ENCODE measurements around the gene KRTAP5-8.
"Not testable (repeated sequence)": the region's sequence is repeated elsewhere in the genome, so short reads cannot be mapped to it uniquely, and the experiment has no call there.

KRTAP5-8 gene

DNA sequence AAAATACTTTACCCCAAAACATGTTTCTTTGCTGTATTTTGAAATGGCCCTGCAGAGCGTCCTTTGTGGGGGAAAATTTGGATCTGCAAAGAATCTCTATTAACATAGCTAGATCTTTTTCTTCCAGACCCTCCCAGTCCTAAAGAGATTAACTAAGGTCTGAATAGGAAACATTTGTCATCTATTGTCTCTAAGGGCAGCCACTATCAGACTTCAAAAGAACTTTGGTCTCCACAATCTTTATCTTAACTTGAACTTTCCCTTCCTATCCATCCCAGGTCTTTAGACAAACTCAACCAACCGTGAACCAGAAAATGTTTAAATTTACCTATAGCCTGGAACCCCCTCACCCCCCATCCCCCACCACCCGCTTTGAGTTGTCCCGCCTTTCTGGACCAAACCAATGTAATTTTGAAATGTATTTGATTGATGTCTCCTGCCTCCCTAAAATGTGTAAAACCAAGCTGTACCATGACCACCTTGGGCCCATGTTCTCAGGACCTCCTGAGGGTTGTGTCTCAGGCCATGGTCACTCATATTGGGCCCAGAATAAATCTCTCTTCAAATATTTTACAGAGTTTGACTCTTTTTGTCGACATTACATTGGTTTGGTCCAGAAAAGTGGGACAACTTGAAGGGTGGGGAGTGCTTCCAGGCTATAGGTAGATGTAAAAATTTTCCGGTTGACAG lies 6.8 kb downstream of the KRTAP5-8 start:
- no peak for DNase-seq

DNA sequence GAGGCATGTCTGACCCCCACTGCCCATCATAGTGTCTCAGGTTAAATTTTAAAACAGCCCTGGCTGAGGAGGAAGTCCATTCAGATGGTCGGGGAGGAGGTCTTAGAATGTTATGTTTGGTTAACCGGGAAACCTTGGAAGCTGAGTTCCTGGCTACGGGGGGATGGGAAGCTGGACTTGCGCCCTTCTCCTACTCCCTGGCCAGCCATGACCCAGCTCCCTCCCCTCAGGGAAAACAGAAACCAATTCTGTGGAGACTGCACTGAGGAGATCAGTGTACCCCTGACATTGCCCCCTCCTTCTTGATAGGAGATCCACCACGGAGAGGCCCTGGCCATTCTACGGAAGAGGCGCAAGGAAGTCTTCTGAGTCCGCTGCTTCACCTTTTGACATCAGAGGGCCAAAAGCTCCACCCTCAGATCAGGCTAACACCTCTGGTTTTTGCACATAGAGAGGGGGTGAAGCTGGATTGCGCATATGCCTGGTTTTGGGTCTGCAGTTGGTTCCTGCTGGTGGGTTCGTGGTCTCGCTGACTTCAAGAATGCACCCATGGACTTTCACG lies 7.7 kb downstream of the KRTAP5-8 start:
- DNase-seq: no peak

DNA sequence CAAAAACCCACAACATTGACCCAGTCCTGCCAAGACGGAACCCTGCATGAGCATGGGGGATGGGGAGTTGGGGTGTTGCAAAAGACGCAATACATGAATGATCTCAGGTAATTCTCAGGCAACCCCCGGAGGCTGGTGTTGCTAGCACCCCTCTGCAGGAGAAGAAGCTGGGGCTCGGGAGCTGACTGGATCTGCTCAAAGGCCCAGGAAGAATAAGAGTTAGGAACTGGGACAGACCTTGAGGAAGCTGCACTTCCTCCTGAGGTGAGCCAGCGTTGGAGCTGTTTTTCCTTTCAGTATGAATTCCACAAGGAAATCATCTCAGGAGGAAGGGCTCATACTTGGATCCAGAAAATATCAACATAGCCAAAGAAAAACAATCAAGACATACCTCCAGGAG lies 10.3 kb downstream of the KRTAP5-8 start, which contains the start of gene KRTAP5-9:
Gene KRTAP5-9, plus strand, starts transcription at position 301 of the 400 bp plus-strand sequence. CDS start 238 bp downstream, outside the sequence.
- no peak for DNase-seq

DNA sequence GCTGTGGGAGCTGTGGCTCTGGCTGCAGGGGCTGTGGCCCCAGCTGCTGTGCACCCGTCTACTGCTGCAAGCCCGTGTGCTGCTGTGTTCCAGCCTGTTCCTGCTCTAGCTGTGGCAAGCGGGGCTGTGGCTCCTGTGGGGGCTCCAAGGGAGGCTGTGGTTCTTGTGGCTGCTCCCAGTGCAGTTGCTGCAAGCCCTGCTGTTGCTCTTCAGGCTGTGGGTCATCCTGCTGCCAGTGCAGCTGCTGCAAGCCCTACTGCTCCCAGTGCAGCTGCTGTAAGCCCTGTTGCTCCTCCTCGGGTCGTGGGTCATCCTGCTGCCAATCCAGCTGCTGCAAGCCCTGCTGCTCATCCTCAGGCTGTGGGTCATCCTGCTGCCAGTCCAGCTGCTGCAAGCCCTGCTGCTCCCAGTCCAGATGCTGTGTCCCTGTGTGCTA lies 10.9 kb downstream of the KRTAP5-8 start:
- DNase-seq: no peak

DNA sequence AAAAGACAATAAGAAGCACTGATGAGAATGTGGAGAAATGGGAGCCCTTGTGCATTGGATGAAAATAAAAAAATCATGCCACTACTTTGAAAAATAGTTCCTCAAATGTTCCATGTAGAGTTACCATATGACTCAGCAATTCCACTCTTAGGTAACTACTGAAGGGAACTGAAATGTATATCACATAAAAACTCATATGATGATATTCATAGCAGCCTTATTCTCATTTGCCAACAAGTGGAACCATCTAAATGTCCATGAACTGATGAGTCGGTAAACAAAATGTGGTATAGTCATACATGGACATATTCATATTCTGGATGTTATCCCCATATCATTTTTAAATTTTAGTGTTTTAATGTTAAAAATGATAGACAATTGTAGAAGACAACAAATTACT lies 13.9 kb downstream of the KRTAP5-8 start:
- no peak for DNase-seq

DNA sequence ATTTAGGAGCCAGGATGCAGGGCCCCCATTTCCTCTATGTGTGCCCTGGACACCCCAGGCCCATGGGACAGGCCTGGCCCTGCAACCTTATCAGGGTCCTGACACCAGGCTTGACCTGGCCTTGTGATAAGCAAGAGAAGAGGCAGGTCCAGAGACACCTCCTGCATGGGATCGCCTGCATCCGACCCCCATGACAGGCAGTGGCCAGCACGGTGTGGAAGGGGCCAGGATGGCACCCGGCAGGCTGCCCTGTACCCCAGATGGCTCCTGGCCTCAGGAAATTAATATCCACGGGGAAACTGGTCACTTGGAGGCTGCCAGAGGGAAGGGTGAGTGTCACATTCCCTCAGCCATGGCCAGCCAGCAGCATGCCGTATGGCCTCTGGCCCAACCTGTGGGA lies 17.2 kb downstream of the KRTAP5-8 start:
- DNase-seq: no peak

DNA sequence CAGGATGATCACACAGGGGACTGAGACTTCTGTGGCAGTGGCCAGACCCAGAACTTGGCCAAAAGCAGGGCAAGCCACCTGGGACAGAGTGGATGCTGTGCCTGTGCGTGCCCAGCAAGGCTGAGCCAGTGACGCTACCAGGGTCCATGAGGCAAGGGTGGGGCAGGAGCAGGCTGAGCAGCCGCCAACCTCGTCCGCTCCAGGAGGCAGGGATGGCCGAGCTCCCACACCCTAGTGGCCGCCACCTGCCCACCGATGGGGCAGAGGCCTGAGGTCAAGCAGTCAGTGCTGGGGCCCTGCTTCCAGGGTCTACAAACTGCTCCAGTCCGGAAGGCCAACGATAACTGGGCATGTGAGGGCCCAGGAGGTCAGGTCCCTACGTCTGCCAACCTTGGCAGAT lies 17.7 kb downstream of the KRTAP5-8 start:
- no peak for DNase-seq

DNA sequence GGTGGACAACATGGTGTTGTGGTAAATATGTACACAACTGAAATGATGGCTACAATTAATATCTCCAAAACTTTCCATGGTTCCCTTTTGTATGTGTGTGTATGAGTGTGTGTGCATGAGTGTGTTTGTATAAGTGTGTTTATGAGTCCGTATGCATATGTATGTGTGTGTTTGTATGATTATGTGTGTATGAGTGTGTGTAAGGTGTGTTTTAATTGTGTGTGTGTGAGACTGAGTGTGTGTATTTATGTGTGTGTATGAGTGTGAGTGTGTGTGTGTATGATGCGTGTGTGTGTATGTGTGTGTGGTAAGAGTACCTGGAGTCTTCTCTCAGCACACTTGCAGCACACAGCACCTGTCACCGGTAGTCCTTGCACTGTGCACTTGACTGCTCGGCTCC lies 18.2 kb downstream of the KRTAP5-8 start:
- DNase-seq: no peak

DNA sequence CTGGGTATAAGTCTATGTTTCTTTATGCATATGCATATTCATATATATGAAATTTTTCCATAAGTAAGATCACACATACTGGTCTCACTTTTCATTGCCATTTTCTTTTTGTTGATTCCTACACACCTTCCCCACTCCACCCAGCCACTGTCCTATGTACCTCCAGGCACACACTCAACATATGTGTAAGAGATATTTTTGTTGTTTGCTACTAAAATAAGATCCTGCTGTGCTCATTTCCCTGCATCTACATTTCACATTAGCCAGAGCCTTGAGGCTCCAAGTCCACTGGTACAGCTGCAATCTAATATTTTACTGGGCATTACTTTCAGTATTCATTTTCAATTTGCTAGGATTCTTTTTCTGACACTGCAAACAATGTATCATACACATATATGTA lies 19.4 kb downstream of the KRTAP5-8 start:
- no peak for DNase-seq

DNA sequence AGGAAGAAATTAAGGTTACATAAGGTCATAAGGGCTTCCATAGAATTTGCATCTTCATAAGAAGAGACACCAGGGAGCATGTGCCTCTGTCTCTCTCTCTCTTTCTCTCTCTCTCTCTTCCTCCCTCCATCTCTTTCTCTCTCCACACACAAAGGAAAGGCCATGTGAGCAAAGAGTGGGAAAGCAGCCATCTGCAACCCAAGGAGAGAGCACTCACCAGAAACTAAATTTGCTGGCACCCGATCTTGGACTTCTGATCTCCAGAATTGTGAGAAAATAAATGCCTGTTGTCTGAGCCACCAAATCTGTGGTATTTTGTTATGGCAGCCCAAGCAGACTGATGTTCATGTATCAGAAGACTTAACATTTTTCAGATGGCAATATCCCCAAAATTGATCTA lies 21.2 kb downstream of the KRTAP5-8 start:
- DNase-seq: no peak

DNA sequence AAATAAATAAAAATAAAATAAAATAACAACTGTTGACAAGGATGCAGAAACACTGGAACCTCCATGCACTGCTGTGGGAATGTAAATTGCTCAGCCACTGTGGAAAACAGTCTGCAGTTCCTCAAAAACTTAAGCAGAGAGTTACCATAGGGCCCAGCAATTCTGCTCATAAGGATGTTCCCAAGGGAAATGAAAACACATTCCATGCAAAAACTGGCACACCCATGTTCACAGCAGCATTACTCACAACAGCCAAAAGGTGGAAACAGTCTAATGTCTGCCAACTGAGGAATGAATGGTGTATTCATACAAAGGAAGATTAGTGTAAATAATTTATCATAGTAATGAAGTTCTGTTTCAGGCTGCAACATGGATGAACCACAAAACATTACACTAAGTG lies 24.3 kb downstream of the KRTAP5-8 start:
- peak; percentile 9 for DNase-seq

DNA sequence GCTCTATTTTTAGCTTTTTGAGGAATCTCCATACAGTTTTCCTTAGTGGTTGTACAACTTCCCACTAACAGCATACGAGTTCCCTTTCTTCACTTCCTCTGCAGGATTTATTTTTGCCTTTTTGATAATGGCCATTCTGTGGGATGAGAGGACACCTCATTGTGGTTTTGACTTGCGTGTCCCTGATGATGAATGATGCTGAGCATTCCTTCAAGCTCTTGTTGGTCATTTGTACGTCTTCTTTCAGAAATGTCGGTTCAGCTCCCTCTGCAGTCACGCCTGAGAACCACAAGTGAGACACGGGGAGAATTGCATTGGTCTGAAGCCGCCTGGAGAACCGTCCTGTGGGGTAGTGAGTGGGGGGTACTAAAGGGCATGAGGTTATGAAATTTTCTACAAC lies 25.6 kb downstream of the KRTAP5-8 start:
- DNase-seq: peak; percentile 28

DNA sequence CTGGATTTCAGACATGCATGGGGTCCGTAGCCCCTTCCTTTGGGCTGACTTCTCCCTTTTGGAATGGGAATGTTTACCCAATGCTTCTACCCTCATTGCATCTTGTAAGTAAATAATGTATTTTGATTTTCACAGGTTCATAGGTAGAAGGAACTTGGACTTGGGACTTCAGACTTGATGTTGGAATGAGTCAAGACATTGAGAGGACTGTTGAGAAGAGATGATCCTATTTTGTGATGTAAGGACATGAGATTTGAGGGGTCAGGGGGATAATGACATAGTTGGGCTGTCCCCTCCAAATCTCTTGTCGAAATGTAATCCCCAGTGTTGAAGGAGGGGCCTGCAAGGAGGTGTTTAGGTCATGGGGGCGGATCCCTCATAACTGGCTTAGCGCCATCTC lies 26.6 kb downstream of the KRTAP5-8 start:
- DNase-seq: no peak

DNA sequence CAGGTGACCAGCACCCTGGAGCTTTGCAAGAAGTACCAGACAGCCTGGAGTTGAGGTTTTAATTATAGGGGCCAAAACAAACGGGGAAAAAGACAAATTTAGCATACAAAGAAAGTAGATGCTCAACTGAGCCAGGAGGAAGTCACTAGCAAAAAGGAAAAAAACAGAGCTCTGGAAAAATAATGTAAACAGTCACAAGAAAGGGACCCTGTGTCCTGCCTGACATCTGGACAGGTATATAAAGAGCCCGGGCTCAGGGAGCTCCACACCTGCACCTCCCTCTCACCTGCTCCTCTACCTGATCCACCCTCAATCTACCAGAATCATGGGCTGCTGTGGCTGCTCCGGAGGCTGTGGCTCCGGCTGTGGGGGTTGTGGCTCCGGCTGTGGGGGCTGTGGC lies 27.4 kb downstream of the KRTAP5-8 start, which contains the start of gene KRTAP5-10:
Gene KRTAP5-10, plus strand, starts transcription at position 301 of the 400 bp plus-strand sequence. Its CDS starts 25 bp downstream, at position 326.
- DNase-seq: no peak

DNA sequence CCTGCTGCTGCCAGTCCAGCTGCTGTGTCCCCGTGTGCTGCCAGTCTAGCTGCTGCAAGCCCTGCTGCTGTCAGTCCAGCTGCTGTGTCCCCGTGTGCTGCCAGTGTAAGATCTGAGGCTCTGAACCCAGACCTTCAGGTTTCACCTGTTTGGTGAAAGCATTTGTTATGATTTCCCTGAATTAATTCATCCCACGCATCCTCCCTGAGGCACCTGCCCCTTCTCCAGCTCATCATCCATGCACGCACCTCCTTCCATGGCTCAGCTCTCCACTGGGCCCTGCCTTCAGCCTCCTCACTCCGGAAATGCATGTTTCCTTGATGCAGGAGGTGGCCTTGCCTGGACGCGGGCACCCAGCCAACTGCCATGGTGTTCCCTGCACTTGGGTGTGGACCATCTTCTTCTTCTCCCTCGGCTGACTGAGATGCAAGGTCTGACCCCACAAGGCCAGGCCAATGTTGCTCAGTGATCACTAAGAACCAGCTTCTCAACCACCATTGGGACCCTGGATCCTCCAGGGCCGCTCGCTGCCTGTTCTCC lies 28.3 kb downstream of the KRTAP5-8 start:
- no peak for DNase-seq

DNA sequence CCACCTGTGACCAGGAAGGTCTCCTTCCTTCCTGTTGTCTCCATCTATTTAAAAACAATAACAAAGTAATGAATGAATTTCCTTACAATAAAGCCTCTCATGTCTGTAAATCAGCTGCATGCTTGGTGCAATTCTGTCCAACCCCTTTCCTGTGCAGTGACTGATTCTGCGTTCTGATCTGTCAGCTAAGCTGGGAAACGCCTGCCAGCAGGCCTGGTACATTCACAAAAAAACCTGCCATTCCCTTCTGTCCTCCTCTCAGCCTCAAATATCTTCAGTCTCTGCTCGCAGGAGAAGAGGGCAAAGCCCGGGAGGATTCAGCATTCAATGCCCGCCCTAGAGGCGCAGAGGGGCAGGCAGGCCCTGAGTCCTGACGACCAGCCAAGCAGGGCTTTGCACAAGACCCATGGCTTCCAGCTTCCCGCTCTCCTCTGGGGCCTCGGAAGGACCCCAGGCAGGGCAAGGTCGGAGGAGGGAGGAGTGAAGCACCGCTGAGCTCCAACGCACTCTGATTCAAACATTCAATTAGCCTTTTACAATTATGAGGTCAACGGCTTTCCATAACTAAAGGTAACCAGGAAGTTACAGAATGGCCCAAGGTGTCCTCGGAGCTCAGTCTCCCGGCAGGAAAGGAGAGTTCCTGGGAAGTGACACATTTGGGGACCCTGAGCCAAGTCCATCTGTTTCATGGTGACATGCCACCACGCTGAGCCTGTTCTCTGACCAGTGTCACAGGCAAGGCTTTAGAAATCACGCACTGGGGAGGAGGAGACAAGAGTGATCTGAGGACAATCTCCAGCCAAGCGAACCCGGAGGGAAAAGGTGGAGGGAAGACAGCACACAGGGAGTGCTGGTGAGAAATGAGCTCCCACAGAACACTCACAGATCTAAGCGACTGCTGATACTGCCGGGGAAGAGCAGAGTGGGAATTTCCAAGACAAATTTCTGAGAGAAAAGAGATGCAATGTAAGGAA lies 29.1 kb downstream of the KRTAP5-8 start:
- DNase-seq: not testable (repeated sequence)

DNA sequence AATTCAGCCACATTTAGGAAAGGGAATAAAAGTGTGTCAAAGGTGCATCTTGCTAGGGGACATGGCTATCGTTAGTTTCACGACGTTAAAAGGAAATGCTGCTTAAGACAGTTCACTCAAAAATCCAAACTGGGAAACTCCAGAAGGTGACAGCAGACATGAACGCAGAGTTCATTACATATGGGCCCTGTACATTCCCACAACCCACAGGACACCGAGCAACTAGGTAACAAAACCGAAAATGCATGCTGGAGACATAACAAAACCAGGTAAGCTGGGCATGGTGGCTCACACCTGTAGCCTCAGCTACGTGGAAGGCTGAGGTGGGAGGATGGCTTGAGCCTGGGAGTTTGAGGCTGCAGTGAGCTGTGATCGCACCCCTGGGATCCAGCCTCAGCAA lies 29.8 kb downstream of the KRTAP5-8 start:
- DNase-seq: not testable (repeated sequence)

DNA sequence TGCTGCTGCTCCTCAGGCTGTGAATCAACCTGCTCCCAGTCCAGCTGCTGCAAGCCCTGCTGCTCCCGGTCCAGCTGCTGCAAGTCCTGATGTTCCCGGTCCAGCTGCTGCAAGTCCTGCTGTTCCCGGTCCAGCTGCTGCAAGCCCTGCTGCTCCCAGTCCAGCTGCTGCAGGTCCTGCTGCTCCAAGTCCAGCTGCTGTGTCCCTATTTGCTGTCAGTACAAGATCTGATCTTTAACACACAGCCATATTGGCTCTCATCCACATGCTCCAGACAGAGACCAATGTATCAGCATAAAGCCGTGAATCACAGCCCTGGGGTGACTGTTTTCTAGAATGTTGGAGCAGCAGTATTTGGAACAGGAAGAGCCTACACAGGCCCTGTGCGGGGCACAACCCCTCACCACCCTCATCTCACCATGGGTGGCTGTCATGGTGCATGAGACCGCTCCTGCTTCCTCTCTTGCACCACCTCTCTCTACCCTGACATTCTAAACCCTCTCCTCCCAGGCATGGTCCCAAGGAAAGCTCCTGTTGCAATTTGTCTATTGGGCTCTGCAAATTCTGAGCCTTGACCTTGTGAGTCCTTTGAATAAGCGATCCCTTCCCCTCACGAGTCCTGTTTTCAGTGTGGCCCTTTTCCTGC lies 31.0 kb downstream of the KRTAP5-8 start:
- DNase-seq: no peak

DNA sequence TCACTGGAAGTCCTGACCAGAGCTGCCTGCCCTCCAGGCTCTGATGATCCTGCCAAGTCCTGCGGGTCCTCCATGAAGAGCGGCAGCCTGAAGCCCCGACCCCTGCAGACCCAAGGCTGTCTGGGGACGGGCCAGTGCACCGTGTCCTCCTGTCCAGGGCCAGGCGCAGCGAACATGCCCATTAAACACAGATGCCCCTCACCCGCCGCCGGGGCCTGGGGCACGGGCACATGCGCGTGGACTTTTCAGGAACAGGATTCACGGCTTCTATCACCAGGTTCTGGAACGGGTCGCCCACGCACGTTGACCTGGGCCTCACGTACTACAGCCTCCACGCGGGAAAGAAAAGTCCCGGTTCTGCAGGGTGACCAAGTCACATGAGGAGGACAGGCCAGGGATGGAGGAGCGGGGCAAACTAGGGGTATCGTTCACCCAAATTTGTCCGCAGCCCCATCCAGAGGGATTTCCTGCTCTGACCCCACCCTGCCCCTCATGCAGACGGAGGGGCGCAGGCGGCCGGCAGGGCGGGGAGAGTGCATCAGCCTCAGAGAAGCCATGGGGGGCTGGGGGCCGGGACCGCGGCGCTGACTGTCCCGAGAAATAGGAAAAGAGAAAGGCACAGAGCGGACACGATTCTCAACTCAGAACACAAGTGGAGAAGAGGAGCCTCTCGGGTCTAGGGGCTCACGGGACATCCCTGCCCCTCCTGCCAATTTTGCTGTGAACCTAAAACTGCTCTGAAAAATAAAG lies 33.5 kb downstream of the KRTAP5-8 start:
- not testable (repeated sequence) for DNase-seq

DNA sequence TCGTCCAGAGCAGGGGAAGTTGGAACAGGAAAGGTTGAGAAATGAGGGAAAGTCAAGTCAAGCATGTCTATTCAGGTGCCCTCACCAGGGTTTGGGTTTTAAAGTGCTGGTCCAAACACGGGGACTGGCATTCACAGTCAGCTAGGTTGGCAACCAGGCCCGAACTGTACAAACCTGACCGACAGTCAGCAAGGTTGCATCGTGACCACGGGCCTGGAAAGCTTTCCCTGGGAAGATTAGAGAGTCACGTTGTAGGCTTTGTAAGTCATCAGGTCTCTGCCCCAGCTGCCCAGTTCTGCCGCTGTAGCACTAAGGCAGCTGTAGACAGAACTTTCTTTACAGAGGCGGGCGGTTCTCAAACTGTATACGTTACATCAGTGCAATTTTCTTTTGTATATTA lies 35.0 kb downstream of the KRTAP5-8 start:
- DNase-seq: no peak

DNA sequence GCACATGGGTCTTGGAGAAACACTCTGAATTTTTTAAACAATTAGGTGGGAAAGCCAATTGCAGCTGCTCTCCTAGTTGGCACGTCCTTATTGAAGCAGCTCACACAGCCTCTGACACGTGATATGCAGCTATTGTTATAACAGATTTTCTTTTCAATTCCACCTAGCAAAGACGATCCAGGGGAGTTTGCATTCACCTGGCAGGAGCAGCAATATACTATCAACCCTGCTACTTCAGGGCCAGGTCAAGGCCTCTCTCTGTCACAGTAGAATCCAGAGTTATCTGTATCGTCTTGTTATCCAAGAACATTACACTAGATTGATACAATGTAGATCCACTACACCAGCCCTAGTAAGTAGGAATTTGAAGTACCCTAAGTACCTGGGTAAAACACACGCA lies 36.6 kb downstream of the KRTAP5-8 start:
- no peak for DNase-seq
